Activated T-cell treated with anti-CD3 and anti-CD28 coated beads for 4 hours (primary cell): ENCODE measurements around the gene RLN3.
"Not testable (repeated sequence)": the region's sequence is repeated elsewhere in the genome, so short reads cannot be mapped to it uniquely, and the experiment has no call there.

ENCODE experiments used
- DNase-seq: peaks from one replicate; pipeline ENCODE4 v3.0.0-alpha.2; 2020

Gene RLN3

DNA sequence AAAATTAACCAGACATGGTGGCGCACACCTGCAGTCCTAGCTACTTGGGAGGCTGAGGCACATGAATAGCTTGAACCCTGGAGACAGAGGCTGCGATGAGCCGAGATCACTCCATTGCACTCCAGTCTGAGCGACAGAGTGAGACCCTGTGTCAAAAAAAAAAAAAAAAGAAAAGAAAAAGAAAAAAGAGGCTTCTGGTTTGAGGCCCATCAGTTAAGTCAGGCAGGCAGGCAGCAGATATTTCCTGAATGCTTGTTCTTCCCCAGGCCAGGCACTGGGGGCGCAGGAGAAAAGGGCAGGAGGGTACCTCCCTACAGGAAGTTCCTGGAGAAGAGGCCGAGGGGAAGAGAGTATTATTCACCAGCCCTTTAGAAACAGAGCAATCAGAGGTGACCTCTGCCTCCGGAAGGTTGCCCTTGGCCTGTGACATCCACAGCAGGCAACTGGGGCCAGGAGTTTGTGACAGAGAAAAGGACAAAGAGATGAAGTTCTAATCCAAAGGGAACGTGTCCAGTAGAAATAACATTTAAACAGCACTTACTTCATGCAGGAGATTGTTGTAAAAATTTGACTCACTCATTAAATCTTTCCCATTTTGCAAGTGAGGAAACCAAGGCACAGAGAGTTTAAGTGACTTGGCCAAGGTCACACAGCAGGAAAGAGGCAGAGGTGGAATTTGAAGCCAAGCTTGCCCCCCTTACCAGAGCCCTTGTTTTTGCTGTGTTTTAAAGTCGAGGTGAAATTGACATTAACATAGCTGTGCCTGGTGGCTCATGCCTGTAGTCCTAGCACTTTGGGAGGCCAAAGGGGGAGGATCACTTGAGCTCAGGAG lies 4.3 kb upstream of the RLN3 start:
- no peak for DNase-seq

DNA sequence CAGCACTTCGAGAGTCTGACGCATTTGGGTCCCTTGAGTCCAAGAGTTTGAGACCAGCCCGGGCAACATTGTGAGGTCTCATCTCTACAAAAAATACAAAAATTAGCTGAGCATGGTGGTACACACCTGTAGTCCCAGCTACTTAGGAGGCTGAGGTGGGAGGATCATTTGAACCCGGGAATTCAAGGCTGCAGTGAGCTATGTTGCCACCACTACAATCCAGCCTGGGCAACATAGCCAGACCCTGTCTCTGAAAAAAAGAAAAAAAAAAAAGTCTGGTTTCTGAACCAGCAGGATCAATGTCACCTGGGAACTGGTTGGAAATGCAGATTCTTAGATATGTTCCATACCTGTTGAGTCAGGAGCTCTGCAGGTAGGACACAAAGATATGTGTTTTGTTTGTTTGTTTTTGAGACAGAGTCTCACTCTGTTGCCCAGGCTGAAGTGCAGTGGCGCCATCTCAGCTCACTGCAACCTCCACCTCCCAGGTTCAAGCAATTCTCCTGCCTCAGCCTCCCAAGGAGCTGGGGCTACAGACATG lies 1.2 kb upstream of the RLN3 start:
- DNase-seq: not testable (repeated sequence)

DNA sequence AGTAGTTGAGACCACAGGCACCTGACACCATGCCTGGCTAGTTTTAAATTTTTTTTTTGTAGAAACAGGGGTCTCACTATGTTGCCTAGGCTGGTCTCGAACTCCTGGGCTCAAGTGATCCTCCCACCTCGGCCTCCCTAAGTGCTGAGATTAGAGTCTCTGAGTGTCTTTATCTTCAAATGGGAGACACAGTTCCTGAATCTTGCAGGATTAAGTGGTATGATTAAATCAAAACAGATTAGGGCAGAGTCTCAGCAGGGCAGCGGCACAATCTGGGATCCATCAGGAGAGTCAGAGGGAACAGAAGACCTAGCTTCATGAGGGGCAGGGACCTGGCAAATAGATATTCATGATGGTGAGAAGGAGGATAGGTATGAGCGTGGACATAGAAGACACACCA lies 953 bp downstream of the RLN3 start:
- no peak for DNase-seq

DNA sequence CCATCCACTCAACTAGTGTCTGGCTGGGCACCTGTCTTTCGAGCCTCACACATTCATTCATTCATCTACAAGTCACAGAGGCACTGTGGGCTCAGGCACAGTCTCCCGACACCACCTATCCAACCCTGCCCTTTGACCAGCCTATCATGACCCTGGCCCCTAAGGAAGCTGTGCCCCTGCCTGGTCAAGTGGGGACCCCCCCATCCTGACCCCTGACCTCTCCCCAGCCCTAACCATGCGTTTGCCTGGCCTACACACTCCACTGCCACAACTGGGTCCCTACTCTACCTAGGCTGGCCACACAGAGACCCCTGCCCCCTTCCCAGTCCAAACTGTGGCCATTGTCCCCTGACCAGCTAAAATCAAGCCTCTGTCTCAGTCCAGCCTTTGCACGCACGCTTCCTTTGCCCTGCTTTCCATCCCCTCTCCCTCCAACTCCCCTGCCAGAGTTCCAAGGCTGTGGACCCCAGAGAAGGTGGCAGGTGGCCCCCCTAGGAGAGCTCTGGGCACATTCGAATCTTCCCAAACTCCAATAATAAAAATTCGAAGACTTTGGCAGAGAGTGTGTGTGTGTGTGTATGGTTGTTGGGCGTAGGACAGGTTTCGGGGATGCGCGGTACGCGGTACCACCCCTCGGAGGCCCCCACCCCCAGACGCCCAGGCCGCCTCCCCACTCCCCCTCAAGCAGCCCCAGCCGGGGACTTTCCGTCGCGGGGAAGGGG lies 3.2 kb downstream of the RLN3 start:
- DNase-seq: no peak

DNA sequence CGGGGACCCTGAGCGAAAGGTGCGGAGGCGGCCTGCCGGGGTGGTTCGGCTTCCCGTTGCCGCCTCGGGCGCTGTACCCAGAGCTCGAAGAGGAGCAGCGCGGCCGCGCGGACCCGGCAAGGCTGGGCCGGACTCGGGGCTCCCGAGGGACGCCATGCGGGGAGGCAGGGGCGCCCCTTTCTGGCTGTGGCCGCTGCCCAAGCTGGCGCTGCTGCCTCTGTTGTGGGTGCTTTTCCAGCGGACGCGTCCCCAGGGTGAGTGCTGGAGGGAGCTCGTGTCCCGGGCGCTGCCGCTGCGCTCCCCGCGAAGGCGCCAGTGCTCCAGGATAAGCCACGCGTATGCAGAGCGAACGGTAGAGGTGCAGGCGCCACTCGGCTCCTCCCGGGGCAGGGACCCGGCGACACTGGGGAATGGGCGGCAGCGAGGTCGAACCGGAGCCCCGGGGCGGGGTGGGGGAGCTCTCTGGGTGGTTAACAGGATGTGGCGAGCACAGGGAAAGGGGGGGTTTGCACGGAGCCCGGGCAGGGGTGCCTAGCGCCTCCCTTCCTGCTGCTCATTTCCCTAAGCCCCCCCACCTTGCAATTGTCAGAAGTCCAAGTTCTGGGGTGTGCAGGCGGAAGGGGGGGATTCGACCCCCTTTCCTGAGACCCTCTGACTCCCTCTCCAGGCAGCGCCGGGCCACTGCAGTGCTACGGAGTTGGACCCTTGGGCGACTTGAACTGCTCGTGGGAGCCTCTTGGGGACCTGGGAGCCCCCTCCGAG lies 4.0 kb downstream of the RLN3 start, which contains the start of gene IL27RA:
Gene IL27RA, plus strand, starts transcription at position 44 of the 762 bp plus-strand sequence. Its CDS starts 111 bp downstream, at position 155.
- peak; percentile 85 for DNase-seq

DNA sequence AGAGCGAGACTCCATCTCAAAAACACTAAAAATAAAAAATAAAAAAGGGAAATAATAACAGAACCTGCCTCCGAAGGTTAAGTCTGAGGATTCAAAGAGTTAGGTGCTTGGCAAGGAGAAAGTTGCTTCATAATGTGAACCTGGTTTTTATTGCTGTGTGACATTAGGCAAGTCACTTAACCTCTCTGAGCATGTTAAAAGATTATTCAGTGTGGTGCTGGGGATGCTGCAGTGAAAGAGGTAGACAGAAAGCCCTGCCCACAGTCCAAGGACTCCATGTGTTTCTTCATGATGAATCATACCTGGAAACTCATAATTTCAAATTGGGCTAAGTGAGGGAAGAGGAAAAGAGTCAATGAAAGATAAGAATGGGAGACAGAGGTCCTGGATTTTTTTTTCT lies 6.0 kb downstream of the RLN3 start:
- DNase-seq: no peak

DNA sequence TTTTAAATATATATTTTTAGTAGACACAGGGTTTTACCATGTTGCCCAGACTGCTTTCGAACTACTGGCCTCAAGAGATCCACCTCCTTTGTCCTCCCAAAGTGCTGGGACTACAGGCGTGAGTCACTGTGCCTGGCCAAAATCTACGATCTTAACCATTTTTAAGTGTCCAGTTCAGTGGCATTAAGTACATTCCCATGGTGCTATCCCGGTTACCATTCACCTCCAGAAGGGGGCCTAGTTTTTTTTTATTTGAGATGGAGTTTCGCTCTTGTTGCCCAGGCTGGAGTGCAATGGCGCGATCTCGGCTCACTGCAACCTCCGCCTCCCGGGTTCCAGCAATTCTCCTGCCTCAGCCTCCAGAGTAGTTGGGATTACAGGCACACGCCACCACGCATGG lies 7.2 kb downstream of the RLN3 start:
- not testable (repeated sequence) for DNase-seq

DNA sequence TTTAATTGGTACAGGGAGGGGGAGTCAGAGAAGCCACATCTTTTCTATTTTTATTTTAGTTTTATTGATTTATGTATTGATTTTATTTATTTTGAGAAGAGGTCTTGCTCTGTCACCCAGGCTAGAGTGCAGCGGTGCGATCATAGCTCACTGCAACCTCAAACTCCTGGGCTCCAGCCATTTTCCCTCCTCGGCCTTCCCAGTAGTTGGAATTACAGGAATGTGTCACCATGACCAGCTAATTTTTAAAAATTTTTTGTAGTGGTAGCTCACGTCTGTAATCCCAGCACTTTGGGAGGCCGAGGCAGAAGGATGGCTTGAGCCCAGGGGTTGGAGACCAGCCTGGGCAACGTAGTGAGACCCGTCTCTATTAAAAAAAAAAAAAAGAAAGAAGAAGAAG lies 7.8 kb downstream of the RLN3 start:
- DNase-seq: no peak

DNA sequence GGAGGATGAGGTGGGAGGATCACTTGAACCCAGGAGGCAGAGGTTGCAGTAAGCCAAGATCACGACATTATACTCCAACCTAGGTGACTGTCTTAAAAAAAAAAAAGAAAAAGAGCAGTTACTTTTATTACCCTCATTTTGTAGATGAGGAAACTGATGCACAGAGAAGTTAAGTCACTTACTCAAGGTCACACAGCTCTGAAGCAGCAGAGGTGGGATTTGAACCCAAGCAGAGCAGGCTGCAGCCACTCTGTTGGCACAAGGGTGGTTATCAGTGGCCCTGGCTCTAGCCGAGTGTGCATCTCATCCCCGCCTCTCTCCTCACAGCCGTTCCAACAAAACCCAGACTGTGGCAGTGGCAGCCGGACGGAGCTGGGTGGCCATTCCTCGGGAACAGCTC lies 11.2 kb downstream of the RLN3 start:
- DNase-seq: no peak

DNA sequence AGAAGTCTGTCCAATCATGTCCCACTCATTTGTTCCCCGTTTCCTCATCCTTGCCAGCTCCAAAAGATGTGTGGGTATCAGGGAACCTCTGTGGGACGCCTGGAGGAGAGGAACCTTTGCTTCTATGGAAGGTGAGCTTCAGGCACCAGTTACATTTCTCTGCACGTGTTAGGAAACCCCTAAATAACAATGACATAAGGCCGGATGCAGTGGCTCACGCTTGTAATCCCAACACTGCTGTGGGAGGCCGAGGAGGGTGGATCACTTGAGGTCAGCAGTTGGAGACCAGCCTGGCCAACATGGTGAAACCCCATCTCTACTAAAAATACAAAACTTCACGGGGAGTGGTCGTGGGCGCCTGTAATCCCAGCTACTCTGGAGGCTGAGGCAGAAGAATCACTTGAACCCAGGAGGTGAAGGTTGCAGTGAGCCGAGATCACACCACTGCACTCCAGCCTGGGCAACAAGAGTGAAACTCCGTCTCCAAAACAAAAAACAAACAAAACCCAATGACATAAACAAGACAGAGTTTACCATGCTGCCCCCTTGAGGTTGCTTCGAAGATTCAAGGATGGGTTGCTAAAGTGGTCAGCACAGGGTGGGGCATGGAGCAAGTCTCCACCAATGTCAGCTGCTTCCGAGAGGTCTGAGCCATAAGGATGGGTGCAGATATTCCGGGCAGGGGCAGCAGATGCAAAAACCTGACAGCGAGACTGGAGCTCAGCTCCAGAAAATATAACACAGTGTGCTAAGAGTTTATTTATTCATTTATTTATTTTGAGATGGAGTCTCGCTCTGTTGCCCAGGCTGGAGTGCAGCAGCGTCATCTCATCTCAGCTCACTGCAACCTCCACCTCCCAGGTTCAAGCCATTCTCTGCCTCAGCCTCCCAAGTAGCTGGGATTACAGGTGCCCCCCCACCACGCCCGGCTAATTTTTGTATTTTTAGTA lies 15.0 kb downstream of the RLN3 start:
- DNase-seq: not testable (repeated sequence)

DNA sequence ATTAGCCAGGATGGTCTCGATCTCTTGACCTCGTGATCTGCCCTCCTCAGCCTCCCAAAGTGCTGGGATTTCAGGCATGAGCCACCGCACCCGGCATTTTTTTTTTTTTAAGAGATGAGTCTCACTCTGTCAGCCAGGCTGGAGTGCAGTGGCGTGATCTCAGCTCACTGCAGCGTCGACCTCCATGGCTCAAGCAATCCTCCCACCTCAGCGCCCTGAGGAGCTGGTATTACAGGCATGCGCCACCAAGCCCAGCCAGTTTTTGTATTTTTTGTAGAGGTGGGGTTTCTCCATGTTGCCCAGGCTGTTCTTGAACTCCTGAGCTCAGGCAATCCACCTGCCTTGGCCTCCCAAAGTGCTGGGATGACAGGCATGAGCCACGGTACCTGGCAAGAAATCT lies 19.9 kb downstream of the RLN3 start:
- not testable (repeated sequence) for DNase-seq

DNA sequence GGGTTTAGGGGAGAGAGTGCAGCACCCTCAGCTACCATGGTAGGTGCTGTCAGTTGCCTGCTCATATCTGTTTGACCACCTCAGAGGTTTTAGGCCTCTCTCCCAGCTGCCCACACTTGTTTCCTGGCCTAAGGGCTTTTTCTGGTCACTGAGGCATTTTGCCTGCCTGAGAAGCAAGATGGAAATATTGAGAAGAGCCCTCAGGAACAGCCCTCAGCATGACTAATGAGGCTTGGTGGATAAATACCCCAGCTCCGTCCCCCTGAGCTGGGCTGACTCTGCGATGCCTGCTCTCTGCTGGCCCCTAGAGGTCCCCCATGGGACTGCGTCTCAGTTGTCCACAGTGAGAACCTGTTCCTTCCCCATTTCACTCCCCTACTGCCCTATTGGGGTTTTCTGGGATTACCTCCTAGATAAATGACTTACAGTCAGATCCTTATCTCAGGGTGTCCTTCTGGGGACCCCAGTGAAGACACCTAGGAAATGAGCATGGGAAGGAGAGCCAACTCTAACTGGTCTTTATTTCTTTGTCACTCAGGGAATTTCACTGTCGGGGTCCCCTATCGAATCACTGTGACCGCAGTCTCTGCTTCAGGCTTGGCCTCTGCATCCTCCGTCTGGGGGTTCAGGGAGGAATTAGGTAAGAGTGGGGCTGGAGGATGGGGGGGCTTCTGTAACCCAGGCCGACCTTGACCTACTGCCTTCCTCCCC lies 20.6 kb downstream of the RLN3 start:
- DNase-seq: peak; percentile 77

DNA sequence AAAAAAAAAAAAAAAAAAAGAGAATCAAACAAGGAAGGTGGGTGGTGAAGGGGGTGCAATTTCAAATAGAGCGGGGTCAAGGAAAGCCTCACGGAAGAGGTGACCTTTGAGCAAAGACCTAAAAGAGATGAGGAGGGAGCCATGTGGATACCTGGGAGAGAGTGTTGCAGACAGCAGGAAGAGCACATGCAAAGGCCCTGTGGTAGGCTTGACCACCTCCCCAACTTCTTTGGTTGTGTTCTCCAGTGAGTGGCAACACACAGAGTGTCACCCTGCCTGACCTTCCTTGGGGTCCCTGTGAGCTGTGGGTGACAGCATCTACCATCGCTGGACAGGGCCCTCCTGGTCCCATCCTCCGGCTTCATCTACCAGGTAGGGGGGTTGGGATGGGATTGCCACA lies 22.6 kb downstream of the RLN3 start:
- DNase-seq: no peak

DNA sequence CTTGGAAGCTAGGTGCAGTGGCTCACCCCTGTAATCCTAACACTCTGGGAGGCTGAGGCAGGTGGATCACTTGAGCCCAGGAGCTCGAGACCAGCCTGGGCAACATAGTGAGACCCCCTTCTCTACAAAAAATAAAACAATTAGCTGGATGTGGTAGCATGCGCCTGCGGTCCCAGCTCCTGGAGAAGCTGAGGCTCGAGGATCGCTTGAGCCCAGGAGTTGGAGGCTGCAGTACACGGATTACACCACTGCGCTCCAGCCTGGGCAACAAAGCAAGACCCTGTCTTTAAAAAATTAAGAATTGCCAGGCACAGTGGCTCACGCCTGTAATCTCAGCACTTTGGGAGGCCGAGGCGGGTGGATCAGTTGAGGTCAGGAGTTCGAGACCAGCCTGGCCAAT lies 23.0 kb downstream of the RLN3 start:
- not testable (repeated sequence) for DNase-seq

DNA sequence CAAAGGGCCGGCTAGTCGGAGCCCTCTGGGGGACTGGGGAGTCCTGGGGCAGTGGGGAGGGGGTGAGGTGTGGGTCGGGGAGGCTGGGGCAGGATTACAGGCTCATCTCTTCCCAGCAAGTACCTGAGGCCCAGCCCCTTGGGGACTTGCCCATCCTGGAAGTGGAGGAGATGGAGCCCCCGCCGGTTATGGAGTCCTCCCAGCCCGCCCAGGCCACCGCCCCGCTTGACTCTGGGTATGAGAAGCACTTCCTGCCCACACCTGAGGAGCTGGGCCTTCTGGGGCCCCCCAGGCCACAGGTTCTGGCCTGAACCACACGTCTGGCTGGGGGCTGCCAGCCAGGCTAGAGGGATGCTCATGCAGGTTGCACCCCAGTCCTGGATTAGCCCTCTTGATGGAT lies 24.0 kb downstream of the RLN3 start:
- no peak for DNase-seq

DNA sequence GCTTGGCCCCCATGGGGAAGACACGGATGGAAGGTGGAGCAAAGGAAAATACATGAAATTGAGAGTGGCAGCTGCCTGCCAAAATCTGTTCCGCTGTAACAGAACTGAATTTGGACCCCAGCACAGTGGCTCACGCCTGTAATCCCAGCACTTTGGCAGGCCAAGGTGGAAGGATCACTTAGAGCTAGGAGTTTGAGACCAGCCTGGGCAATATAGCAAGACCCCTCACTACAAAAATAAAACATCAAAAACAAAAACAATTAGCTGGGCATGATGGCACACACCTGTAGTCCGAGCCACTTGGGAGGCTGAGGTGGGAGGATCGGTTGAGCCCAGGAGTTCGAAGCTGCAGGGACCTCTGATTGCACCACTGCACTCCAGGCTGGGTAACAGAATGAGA lies 24.5 kb downstream of the RLN3 start:
- no peak for DNase-seq

DNA sequence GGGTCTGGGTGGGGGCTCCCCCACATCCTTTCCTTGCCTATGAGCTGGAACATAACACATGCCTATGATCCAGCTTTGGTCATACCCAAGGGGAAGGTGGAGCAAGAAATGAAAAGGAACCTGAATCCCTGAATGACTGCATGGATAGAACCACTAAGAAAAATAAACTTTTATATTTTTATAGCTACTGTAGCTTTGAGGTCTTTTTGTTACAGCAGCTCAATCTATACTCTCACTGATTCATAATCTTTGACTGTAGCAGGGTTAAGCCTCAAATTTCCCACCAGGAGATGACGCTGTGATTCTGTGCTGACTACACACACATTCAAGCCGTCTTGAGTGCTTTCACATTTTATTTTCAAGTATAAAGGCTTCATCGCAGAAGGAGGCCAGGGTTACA lies 25.1 kb downstream of the RLN3 start:
- DNase-seq: no peak

DNA sequence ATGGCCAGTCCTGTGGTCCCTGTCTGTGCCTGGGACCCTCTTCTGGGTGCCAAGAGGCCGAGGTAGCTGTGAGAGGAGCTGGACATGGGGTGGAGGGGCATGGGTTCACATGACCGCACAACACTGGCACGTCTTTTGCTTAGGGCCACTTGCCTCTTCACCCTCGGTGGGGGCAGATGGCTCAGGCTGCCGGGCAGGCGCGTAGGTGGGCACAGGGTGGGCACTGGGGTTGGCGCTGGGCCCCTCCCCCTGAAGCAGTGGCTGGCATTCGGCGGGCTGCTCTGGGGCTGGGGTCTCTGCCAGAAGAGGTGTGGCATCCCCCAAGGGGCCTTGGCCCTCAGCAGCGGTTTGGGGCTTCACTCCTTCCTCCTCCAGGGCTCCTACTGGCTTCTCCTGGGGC lies 25.6 kb downstream of the RLN3 start:
- no peak for DNase-seq

DNA sequence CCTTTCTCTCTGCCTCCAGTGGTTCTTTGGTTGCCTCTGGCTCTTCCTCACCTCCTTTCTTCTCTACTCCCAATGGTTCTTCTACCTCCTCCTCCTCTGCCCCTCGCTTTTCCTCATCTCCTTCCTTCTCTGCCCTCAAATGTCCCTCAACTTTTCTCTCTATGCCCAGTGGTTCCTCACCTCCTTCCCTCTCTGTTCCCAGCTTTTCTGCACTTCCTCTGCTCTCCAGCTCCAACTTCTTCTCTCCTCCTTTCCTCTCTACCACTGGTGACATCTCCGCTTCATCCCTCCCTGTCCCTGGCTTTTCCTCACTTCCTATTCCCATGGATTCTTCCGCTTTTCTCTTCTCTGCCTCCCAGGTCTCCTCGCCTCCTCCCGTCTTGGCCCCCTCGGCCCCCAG lies 26.2 kb downstream of the RLN3 start:
- no peak for DNase-seq

DNA sequence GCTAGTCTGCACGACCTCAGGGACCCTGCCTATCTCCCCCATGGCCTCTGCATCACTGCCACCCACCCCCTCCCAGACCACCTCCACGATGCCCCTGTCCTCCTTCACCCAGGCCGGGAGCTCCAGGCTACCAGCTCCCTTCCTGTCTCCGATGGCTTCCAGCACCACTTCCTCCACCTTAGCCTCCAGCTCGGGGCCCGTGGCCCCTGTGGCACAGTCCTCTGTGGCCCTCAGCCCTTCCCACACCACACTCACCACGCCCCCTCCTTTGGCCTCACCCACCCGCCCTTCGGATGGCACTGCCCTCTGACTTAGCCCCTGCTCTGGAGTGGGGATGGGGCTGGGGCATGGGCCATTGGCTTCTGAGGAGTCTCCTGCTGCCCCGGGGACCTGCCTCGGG lies 26.8 kb downstream of the RLN3 start:
- DNase-seq: no peak

DNA sequence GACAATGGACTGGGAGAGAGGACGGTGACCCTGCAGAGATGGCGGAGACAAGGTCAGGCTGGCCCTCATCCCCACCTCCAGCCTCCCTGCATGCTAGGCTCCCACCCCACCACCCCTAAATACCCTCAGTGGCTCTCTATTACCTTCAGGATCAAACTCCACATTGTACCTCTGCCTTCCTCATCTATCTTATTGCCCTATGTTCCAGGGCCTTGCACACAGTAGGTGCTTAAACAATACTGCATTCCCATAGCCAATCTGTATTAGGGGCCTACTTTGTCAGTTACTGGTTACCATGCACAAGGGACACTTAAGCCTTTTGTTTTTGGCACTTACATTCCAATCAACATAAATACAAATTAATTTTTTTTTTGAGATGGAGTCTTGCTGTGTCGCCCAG lies 27.4 kb downstream of the RLN3 start:
- no peak for DNase-seq
